ENCODE results near the gene IFNA13.

Gene IFNA13

DNA sequence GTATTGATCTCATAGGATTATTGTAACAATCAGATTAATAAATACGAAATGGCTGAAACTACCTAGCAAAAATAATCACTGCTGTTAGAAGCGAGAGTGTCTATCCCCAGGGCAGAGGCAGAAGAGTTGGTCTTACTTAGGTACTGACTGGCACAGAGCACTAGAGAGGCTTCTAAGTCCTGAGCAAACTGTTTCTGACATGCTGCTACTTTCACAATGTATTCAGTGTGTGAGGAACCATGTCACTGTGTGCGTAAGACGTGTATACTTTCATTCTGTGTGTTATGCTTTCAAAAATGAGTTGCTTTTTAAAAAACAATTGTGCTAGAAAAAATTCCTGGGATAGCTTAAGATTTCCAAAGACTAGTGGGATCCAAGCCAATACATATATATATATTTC is 27.1 kb downstream of the IFNA13 start:
- TF ChIP-seq MYC (IDR thresholded peaks at IDR 0.05; ENCODE audit: low read depth, low read length), result no peak
- TF ChIP-seq, protein P1, sequence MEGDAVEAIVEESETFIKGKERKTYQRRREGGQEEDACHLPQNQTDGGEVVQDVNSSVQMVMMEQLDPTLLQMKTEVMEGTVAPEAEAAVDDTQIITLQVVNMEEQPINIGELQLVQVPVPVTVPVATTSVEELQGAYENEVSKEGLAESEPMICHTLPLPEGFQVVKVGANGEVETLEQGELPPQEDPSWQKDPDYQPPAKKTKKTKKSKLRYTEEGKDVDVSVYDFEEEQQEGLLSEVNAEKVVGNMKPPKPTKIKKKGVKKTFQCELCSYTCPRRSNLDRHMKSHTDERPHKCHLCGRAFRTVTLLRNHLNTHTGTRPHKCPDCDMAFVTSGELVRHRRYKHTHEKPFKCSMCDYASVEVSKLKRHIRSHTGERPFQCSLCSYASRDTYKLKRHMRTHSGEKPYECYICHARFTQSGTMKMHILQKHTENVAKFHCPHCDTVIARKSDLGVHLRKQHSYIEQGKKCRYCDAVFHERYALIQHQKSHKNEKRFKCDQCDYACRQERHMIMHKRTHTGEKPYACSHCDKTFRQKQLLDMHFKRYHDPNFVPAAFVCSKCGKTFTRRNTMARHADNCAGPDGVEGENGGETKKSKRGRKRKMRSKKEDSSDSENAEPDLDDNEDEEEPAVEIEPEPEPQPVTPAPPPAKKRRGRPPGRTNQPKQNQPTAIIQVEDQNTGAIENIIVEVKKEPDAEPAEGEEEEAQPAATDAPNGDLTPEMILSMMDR (IDR thresholded peaks at IDR 0.05; ENCODE audit: low read depth, low read length), result no peak
- H3K4me3 ChIP-seq (ENCODE audit: low read depth, low read length), result no peak overlapping the region
- no peak for DNase-seq (ENCODE audit: low read depth)

DNA sequence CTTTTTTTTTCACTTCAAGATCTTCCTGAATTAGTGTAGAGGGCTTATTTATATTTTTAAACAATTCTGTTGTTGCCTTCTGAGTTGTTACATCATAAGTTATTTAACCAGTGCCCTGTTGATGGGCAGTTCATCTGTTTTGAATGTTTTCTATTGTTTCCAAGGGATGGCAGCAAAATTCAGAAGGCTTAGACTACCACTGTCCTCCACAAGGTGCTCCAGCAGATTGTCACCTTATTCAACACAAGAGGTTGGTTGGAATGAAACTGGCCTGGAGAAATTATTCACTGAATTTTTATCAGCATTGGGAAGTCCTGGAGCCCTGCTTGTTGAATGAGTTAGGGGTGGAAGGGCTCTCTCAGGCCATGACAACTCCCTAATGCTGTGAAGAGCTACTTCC is 31.4 kb downstream of the IFNA13 start:
- peak; percentile 64 for DNase-seq (ENCODE audit: low read depth)
- TF ChIP-seq, protein P1 (IDR thresholded peaks at IDR 0.05; ENCODE audit: low read depth, low read length), result no peak
- TF ChIP-seq MYC (IDR thresholded peaks at IDR 0.05; ENCODE audit: low read depth, low read length), result no peak
- TF ChIP-seq, protein P2, sequence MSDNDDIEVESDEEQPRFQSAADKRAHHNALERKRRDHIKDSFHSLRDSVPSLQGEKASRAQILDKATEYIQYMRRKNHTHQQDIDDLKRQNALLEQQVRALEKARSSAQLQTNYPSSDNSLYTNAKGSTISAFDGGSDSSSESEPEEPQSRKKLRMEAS (IDR thresholded peaks at IDR 0.05; ENCODE audit: low read depth, low read length), result no peak
- TF ChIP-seq POLR2A (IDR thresholded peaks at IDR 0.05; ENCODE audit: extremely low read depth, insufficient read length), result no peak

DNA sequence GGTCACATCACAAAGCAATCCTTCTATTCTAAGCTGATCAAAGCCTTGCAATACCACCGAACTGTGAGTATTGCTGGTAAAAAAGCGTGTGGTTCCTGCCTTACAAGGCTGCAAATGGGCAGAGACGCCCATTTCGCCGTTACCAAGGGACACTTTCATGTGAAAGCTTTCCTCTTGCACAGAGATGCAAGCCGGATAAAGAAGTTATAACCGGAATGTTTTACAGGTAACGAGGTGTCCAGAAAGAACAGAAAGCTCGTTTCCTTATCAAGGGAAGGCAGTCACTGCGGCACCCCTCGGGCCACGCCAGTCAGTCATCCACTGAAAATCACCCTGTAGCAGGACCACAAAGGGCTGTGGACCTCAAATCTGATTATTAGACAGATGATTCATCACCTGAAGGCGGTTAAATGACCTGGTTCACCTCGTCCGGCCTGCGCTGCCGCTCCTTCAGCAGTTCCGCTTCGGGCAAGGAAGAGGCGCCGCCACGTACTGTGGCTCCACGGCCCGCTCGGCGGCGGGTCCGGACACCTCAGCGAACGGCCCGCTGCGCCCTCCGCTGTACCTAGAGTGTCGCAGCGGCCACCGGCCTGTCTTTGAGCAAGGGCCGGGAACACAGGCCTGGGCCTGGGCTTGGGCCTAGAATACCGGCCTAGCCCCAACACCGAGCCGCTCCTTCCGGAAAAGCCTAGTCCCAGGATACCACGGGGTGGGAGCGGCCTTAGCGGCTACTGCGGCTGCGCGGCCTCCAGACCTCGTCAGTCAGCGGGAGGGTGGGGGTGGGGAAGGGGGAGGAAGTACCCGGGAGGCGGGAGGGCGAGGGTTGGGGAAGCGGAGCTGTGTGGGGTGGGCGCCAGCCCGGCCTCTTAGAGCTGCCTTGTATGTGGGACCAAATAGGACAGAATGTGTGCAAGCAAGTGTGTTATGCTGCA is 32.9 kb downstream of the IFNA13 start, which contains the start of gene KLHL9:
KLHL9 (minus strand) TSS at position 704 of the 932 bp plus-strand sequence; CDS start at position 159, 545 bp downstream.
- H3K4me3 ChIP-seq (ENCODE audit: low read depth, low read length), result peak within 1 kb of the TSS; percentile 88
- TF ChIP-seq MYC (IDR thresholded peaks at IDR 0.05; ENCODE audit: low read depth, low read length) (peak; percentile 59), POLR2A (IDR thresholded peaks at IDR 0.05; ENCODE audit: extremely low read depth, insufficient read length) (peak; percentile 92)
- TF ChIP-seq, protein P1 (IDR thresholded peaks at IDR 0.05; ENCODE audit: low read depth, low read length), result no peak
- TF ChIP-seq, protein P2 (IDR thresholded peaks at IDR 0.05; ENCODE audit: low read depth, low read length), result peak; percentile 51
- DNase-seq (ENCODE audit: low read depth), result peak; percentile 98

More for the DNA sequence above, 31.4 kb downstream of the IFNA13 start:
- no peak overlapping the region for H3K4me3 ChIP-seq (ENCODE audit: low read depth, low read length)

DNA sequence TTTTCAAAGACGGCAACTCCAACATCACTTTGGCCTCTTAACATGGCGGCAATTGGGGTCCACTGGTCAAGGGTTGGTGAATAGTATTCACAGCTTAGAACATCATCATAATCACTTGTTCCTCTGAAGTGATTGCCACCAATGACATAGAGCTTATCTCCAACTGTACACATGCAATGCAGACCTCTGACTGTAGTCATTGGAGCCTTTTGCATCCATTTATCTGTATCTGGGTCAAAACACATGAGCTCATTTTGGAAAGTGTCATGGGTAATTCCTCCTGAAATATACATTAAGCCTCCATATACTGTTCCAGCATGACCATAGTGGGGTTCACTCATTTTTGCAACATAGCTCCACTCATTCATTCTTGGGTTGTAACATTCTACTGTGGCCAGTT is 34.6 kb downstream of the IFNA13 start:
- peak overlapping the region; percentile 88 for H3K4me3 ChIP-seq (ENCODE audit: low read depth, low read length)
- DNase-seq (ENCODE audit: low read depth), result no peak
- TF ChIP-seq, protein P1 (IDR thresholded peaks at IDR 0.05; ENCODE audit: low read depth, low read length), result no peak
- no peak for TF ChIP-seq POLR2A (IDR thresholded peaks at IDR 0.05; ENCODE audit: extremely low read depth, insufficient read length)
- no peak for TF ChIP-seq MYC (IDR thresholded peaks at IDR 0.05; ENCODE audit: low read depth, low read length)
- TF ChIP-seq, protein P2 (IDR thresholded peaks at IDR 0.05; ENCODE audit: low read depth, low read length), result no peak

DNA sequence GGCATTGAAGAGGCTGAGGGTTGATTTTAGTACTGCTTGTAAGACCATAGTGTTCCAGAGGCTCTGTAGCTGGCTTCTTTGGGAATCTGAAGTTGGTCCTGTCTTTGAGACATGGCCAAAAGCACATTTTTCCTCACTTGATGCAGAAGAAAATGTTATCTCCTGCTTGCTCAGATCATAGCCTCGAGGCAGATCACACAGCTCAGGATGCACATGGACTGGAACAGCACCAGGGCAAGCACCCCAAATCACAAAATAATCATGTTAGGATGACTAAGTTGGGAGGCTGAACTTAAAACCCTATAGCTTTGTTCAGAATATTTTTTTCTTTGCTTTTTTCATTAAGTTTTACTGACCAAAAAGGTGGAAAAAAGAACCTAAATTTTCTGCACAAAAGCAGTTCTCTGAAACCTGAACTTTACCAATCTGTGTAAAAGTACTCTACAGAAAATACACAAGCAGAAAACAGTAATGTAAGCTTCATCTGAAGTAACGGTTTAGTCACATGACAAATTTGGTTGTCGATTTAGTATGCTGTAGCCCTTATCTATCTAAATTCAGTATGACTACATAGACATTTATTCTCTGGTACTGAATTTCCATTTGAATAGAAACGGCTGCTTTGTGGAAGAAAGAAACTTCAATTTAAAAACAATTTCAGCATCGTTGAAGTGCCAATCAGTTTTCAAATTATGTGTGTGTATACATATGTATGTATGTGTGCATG is 36.0 kb downstream of the IFNA13 start:
- H3K4me3 ChIP-seq (ENCODE audit: low read depth, low read length), result peak overlapping the region; percentile 88
- no peak for DNase-seq (ENCODE audit: low read depth)
- TF ChIP-seq, protein P1 (IDR thresholded peaks at IDR 0.05; ENCODE audit: low read depth, low read length), result no peak
- TF ChIP-seq MYC (IDR thresholded peaks at IDR 0.05; ENCODE audit: low read depth, low read length) (no peak), POLR2A (IDR thresholded peaks at IDR 0.05; ENCODE audit: extremely low read depth, insufficient read length) (no peak)
- TF ChIP-seq, protein P2 (IDR thresholded peaks at IDR 0.05; ENCODE audit: low read depth, low read length), result no peak

Measured in NB4 (cell line).